Brain pericyte (primary cell): Measurements from ENCODE around the gene FAM83G.
"Not testable (repeated sequence)": the region's sequence is repeated elsewhere in the genome, so short reads cannot be mapped to it uniquely, and the experiment has no call there.

ENCODE experiments used
- DNase-seq: peaks from one replicate; pipeline ENCODE4 v3.0.0-alpha.2; 2012; ENCODE audit warnings: low read depth, low spot score

The FAM83G gene

GRCh38 chr17:19004421-19005136 lies at the start of gene FAM83G:
Gene FAM83G, minus strand, starts transcription at chr17:19004764. Its CDS starts 723 bp downstream, at chr17:19004041.
- DNase-seq: no peak

- DNase-seq: not testable (repeated sequence)
Observed at GRCh38 chr17:19048826-19049225, 44.3 kb upstream of the FAM83G start.

DNA sequence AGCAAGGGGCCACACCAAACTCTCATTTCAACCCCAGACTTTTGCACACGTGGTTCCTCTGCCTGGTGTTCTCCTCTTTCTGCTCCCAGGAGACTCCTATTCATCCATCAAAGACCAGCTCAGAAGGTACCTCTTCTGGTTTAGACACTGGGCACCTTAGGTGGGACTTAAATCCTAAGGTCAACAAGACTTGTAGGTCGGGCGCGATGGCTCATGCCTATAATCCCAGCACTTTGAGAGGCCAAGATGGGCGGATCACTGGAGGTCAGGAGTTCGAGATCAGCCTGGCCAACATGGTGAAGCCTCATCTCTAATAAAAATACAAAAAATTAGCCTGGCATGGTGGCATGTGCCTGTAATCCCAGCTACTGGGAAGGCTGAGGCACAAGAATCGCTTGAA lies 42.9 kb upstream of the FAM83G start:
- not testable (repeated sequence) for DNase-seq

GRCh38 chr17:19046782-19047375 lies 42.3 kb upstream of the FAM83G start, which contains the start of gene GRAP:
Gene GRAP, minus strand, starts transcription at chr17:19046957. Its CDS starts 31 bp downstream, at chr17:19046926.
- not testable (repeated sequence) for DNase-seq

- DNase-seq: not testable (repeated sequence)
Observed at GRCh38 chr17:19044643-19045042, 40.1 kb upstream of the FAM83G start.

GRCh38 chr17:19043032-19043431 lies 38.5 kb upstream of the FAM83G start:
- DNase-seq: not testable (repeated sequence)

- DNase-seq: not testable (repeated sequence)
Observed at GRCh38 chr17:19042369-19042768, 37.8 kb upstream of the FAM83G start.

DNA sequence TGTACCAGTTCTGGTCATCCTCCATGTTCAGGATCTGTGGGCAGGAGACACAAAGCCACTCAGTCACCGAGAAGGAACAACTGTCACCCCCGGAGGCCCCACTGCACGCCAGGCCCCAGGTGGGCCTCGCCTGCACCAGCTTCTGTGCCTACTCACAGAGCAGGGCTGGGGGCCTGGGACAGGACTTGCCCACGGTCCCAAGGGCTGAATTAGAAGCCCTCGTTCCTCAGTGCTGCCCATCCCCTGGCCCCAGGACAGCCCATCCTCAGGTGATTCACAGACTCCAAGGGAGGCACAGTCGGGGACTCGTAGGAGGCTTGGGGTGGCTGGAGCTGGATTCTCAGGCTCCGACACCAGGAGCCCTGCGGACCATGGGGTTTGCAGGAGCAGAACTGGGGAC lies 37.3 kb upstream of the FAM83G start:
- DNase-seq: not testable (repeated sequence)

DNA sequence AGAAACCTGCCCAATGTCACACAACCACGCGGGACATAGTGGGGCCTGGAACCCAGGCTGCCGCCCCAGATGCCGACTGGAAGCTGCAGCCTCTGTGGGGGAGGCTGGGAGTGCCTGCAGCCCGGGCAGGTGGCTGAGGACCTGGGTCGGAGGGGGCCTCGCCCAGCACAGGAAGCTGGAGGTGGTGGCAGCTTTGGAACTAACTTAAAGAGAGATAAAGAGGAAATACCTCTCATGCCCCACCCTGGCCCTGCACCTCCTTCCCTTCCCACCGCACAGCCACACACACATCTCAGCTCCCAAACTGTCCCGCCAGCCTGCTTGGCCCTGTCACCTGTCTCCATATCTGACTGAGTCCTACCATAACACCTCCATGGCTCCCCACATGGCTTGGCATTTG lies 35.8 kb upstream of the FAM83G start:
- DNase-seq: not testable (repeated sequence)

- not testable (repeated sequence) for DNase-seq
Observed at GRCh38 chr17:19038730-19039129, 34.2 kb upstream of the FAM83G start.

DNA sequence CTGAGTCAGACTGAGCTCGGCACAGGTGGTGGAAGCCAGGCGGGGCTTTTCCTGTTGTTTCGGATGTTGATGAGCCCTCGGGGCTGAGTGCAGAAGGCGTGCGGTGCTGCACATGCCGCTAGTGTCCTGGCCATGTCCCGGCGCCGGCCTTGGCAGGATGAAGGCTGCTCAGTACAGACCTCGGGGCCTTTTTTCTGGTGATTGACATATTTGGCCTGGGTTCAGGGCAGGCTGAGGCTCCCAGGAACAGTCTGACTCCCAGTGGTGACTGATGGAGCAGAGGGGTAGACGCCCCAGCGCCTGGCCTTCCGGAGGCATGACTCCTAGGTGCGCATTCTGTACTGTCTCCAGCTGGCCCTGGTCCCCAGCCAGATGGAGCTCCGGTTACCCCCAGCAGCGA lies 33.4 kb upstream of the FAM83G start:
- DNase-seq: not testable (repeated sequence)

GRCh38 chr17:19037547-19037946 lies 33.0 kb upstream of the FAM83G start:
- DNase-seq: not testable (repeated sequence)

- DNase-seq: not testable (repeated sequence)
Observed at GRCh38 chr17:19036186-19036585, 31.6 kb upstream of the FAM83G start.

DNA sequence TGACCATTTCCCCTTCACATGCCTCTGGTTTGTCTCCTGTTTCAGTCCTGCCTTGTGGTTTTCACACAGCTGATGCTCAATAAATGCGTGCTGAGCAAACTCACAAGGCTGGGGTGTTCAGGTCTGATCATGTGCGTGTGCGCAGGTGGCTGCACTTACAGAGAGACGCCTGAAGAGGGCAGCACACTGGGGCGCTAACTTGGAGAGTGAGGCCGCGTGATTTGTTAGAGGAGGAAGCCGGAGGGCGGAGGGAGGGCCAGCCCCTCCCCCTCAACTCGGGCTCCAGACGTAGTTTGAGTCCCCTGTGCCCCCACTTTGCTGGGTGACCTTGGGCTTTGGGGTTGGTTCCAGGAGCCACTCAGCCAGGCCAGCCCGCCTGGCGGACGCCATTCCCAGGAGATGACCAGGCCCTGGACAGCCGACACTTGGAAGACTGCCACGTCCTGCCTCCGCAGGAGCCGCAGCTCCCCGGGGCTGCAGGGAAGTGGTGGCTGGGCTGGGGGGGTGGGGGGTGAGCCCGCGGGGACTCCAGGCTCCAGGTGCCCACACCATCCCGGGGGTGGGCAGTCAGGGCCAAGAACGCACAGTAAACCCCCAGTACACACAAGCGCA lies 27.9 kb upstream of the FAM83G start:
- DNase-seq: not testable (repeated sequence)

DNA sequence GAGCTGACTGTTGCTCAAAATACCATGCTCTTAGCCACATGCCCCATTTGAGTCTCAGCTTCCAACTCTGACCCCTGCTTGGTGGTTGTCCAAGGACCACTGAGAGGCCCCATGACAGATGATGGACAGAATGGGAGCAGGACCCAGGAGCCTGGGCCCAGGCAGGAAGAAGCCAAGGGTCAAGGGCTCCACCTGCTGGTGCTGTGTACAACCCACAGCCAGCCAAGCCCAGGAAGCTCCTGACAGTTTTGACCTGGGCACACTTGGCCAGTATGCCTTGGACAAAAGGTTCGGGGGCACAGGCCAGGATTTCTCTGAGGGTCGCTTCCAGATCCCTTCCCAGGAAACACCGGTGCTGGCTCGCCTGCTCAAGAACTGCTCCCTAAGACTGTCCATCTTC lies 27.2 kb upstream of the FAM83G start:
- not testable (repeated sequence) for DNase-seq

DNA sequence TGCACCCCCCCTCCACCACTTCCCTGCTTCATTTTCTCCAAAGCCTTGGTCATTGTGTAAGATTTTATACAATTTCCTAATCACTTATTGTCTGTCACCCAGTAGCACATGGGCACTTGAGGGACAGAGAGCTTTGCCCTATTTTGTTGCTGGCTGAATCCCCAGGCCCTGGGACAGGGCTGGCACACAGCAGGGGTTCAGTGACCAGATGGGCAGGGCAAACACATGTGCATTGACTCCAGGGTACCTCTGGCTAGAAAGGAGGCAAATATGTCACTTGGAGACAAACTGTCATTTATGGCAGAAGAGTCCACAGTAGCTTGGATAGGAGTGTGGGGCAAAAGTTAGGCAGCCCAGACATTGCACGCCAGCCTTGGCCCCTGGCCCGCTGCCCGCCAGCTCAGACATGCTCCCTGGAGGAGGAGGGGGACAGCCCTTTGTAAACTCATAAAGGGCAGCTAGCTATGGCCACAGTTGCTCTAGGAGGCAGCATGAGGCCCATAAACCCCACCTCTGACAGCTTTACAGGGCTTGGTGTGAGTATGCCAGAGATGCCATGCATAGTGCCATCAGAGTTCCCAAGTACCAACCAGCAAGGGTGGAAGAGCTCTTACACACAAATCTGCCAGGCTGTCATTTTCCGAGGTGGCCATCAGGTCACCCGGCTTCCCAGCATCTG lies 26.3 kb upstream of the FAM83G start:
- DNase-seq: not testable (repeated sequence)

DNA sequence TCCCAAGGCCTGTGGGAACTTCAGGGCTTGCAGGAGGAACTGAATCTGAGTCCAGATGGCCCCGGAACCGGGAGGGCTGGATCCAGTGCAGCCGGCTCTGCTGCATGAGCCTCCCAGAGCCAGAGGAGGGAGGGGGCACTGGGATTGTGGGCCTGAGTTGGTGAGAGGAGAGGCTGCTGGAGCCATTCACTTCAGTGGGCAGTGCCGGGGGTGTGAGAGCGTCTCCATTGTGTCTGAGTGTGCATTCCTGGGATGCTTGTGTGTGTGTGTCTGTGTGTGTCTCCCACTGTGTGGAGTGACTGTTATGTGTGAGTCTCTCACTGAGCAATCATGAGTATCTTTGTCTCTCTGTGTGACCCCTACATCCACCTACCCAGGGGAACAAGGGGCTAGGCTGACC lies 25.2 kb upstream of the FAM83G start:
- DNase-seq: not testable (repeated sequence)

DNA sequence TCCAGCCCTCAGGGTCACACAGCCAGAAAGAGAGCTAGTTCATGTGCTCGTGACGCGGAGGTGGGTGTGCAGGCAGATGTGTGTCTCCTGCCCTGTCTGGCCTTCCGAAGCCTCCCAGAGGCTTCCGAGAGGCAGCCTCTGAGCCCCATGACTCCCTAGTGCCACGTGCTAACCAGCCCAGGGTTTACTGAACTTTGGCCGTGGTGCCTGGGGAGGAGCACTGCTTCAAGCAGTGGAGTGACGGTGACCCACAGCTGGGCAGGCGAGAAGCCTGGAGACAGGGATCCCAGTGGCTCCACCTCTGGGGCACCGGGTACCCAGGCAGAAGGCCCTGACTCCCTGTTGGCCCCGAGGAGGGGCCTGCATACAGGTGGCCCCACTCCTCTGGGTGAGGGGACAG lies 24.1 kb upstream of the FAM83G start:
- DNase-seq: not testable (repeated sequence)

- DNase-seq: no peak
Observed at GRCh38 chr17:19024101-19025078, 19.8 kb upstream of the FAM83G start.

- no peak for DNase-seq
Observed at GRCh38 chr17:19023209-19023999, 18.8 kb upstream of the FAM83G start.
